HG02588 (cell line): Measurements from ENCODE around the gene SLC18A2.

ENCODE experiments used
- ATAC-seq: cut with Tn5 transposase; IDR thresholded peaks from one replicate; pipeline ENCODE4 v1.9.1; 2021; ENCODE audit warnings: mild to moderate bottlenecking, moderate library complexity; ENCODE audit not compliant: unreplicated experiment

Gene SLC18A2

GRCh38 chr10:117237401-117237991, 3.4 kb upstream of the SLC18A2 start:
- ATAC-seq, result no peak

GRCh38 chr10:117239051-117239450, 1.9 kb upstream of the SLC18A2 start:
- ATAC-seq, result no peak

GRCh38 chr10:117239721-117240620, 943 bp upstream of the SLC18A2 start:
- no peak for ATAC-seq

GRCh38 chr10:117241541-117242462, 888 bp downstream of the SLC18A2 start:
- ATAC-seq, result no peak

GRCh38 chr10:117242463-117242832, 1.5 kb downstream of the SLC18A2 start:
- no peak for ATAC-seq

- no peak for ATAC-seq
These were observed 6.2 kb downstream of the SLC18A2 start for GRCh38 chr10:117246997-117247671.

GRCh38 chr10:117248750-117249465, 8.0 kb downstream of the SLC18A2 start:
- no peak for ATAC-seq

- no peak for ATAC-seq
These were observed 8.7 kb downstream of the SLC18A2 start for GRCh38 chr10:117249493-117250093.

GRCh38 chr10:117250411-117250810, 9.5 kb downstream of the SLC18A2 start:
- no peak for ATAC-seq

GRCh38 chr10:117253908-117254307, 13.0 kb downstream of the SLC18A2 start:
- ATAC-seq, result no peak

- no peak for ATAC-seq
These were observed 13.4 kb downstream of the SLC18A2 start for GRCh38 chr10:117254338-117254737.

- ATAC-seq, result no peak
These were observed 14.1 kb downstream of the SLC18A2 start for GRCh38 chr10:117254774-117255735.

GRCh38 chr10:117255835-117256460, 15.0 kb downstream of the SLC18A2 start:
- ATAC-seq, result no peak

GRCh38 chr10:117256910-117257309, 16.0 kb downstream of the SLC18A2 start:
- ATAC-seq, result no peak

GRCh38 chr10:117257721-117258120, 16.8 kb downstream of the SLC18A2 start:
- ATAC-seq, result no peak

- no peak for ATAC-seq
These were observed 18.4 kb downstream of the SLC18A2 start for GRCh38 chr10:117259279-117259678.

GRCh38 chr10:117260084-117260483, 19.2 kb downstream of the SLC18A2 start:
- ATAC-seq, result no peak

GRCh38 chr10:117261501-117261900, 20.6 kb downstream of the SLC18A2 start:
- no peak for ATAC-seq
